AG08395 (cell line): Measurements from ENCODE around the gene PLXNA2.

Source experiments
- DNase-seq: peaks from one replicate; pipeline ENCODE4 v3.0.0; 2012; ENCODE audit warnings: mixed read lengths, low spot score

Gene PLXNA2

DNA sequence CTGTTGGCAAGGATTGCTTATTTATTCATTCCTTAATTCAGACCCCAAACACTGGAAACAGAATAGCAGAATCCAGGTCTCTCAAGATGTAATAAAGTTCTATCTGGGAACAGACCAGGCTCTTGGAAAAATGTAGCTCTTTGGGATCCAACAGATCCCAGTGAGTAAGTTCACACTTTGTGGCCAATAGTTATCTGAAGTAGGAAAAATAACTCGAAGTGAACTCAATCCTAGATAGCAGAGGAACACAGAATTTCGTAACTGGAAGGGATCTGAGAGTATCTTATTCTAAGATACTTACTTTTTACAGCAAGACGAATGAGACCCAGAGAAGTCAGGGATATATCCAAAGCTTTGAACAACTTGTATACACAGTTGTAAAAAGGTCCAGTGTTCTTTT, 182.6 kb downstream of the PLXNA2 start:
- DNase-seq, result no peak

DNA sequence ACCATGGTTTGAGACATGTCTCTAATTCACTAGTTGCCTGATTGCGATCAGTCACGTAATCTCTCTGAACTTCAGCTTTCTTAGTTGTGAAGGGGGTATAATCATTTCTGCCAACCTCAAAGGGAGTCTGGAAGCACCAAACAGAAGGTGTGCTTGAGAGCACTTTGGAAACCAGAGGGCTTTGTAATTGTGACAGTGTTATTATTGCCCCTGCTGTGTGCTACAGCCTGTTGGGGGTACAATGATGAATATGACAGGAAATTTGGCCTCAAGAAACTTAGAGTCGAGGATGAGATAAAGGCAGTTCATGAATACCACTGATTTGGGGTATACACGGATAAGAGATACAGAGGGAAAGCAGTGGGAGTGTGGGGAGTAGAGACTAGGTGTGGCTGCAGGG, 183.1 kb downstream of the PLXNA2 start:
- no peak for DNase-seq

DNA sequence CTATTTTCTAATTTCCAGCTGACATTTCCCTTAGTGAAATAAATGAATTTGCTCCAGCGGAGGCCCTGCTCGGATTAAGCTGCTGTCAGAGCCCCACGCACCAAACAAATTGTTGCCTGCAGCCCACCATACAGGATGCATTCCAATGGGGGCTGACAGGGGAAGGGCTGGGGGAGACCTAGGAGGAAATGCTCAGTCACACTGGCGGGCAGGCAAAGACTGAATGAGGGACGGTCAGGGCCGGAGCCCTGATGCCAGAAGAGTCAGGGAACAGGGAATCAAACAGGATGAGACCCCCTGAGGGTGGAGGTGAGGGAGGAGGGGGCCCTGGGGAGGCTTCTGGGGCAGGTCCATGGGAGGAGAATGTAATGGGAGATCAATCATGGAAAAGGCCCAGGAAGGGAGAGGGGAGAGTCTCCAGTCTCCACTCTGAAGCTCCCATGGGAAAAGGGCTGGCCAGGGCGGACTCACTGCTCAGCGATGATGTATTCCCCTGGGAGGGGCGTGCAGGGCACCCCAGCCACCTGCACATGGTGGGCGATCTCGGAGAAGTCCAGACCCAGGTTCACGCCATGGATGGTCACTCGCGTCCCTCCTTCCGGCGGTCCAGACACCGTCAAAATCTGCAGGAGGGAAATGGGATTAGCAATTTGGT, 183.8 kb downstream of the PLXNA2 start:
- no peak for DNase-seq

DNA sequence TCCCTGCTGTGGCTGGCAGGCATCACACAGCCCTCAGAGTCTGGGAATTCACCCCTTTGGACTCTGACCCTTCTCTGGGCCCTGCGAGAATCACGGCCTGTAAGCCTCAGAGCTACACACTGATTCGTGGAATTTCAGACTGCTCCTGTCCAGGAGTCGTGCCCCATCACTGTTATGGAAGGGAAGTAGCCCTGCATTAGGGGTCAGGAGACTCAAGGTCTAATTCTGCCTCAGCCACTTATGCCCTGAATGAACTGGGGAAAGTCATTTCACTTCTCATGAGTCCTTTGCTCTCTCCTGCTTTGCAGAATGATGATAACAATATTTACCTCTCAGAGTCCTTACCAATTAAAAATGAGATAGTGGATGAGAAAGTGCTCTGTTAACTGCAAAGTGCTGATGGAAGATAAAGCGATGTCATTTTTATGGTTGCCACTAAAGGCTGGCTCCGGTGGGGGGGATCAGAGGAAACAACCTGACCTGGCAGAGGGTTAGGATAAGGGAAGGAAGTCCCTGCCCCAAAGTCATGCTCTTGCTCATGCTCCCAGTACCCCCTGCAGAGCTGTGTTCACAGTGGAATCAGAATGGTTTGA, 184.7 kb downstream of the PLXNA2 start:
- no peak for DNase-seq

DNA sequence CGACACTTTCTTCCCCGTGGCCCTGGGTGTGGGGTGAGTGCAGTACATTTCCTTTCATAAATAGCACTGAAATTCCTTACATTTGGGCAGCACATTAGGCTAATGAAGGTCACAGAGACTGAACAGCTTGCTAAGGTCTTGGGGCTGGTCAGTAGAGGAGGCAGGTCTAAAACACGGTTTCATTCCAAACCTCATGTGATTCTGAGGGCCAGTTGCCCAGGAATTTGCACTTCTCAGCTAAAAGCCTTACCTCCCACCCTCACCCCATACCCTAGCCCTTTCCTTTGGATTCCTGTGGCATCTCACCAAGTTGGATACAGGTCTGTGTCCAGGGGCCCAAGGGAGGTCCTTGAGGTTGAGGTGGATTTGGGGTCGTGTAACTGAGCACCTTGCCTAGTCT, 185.4 kb downstream of the PLXNA2 start:
- no peak for DNase-seq

DNA sequence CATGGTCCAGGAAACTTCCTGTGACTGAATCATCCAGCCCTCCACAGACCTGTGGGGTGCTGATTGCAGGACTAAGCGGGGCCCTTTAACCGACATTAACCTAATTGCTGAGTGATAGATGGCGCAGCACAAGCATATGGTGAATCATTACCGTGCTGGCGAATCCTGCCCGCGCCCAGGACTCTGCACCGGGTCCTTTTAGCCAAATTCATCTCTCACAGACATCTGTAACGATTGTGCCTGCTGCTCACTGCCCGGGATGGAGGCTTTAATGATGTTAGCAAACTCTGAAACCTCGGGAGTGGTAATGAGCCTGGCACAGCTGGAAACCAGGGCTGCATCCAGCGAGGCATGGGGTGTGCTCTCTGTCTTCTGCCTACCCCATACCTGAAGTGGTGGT, 185.9 kb downstream of the PLXNA2 start:
- no peak for DNase-seq

DNA sequence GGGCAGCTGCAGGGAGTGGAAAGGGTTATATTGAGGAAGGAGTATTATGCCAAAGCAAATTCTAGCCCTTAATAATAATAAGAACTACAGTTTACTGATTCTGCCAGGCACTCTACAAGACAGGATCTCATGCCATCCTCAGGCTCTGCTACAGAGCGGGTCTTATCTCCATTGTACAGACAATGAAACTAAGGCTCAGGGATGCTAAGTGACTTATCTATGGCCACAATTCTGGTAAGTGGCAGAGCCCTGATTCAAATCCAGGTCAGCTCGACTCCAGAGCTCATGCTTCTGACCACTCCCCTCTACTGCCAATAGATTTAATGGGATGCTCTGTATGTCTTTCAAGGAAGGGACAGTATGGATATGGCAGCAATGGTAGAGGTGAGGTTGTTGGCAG, 187.1 kb downstream of the PLXNA2 start:
- DNase-seq, result no peak

DNA sequence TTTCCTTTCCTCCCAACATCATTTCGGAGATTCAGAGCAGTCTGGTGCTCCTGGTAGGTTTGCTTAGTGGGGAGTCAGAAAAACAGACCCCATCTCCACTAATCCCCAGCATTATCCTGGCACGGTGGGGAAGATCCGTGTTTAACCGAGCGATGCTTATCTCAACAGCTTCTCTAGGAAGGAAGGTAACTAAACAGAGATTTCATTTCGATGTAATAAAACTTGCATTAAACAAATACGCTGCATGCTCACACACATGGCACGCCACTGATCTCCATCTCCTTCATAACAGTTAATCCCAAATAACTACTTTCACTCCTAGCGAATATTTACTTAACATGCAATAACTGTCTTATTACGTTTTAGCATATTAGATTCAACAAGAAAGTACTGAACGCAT, 188.6 kb downstream of the PLXNA2 start:
- no peak for DNase-seq

DNA sequence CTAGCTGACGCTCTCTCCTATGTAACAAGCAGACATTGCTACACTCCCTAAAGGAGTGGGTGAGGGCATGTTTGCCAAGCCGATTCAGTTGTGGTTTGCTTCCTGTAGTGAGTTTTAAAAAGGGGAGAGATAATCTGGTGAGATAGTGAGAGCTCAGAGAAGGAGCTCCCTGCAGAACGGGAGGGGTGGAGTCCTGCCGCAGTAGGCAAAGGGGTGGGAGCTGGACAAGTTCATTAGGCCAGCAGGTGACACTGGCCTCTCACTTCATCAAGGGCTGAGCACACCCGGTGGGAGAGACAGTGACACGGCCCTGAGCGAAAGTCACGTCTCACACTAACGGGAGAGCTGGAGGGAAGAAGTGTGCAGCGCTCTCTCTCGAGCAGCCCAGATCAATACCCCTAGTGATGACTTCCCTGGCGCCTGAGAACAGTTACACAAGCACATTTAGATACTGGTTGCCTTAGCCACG, 189.2 kb downstream of the PLXNA2 start:
- no peak for DNase-seq

DNA sequence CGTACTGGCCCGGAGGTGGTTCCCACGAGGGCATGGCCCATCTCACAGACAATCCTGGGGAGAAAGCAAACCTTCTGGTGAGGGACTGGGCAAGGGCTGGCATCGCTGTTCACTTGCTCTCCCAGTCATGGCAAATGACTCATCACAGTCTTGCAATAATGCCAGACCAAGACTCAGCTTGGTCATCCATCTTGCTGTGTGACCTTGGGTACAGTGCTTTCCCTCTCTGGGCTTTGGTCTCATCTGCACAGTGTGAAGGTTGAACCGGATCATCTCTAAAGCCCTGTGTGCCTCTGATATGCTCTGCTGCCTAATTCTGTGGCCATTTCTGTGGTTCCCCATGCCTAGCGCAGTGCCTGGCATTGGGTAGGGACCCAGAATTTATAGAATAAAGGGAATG, 189.7 kb downstream of the PLXNA2 start:
- no peak for DNase-seq

DNA sequence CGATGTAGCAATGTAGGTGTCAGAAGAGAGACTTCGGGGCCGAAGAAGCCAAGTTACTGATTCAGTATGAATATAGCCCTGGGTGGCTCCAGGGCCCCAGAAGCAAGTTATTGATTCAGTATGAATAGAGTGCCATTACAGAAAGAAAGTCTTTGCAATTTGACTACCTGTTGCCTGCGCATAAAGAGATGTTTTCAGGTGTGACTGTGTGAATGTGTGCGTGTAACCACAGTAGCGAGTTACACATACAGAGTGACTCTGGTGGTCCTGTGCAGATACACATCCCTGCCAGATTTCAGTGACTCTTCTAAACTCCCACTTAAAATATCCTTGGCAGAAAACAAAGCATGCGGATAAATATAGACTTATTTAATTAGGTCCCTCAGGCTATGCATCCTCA, 190.5 kb downstream of the PLXNA2 start:
- DNase-seq, result no peak

DNA sequence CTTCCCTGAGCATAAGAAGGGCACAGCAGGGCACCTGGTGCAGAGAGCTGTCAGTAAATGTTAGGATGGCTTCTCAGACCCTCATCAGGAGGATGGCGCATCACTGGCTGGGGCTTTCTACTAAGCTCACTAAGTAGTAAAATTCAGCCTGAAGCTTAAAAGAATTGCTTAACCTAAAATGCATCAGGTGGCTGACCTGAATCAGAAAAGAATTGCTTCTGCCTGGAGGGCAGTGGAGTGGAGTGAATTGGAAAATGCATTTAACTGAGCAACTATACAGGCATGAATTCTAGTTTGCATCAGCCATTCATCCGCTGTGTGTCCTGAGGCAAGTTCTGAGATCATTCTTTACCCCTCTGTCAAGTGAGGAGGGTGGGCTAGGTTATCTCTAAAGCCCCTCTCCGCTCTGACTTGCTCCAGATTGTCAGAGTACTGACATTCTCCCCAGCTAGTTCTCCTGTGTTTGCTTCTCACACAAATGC, 191.2 kb downstream of the PLXNA2 start:
- no peak for DNase-seq

DNA sequence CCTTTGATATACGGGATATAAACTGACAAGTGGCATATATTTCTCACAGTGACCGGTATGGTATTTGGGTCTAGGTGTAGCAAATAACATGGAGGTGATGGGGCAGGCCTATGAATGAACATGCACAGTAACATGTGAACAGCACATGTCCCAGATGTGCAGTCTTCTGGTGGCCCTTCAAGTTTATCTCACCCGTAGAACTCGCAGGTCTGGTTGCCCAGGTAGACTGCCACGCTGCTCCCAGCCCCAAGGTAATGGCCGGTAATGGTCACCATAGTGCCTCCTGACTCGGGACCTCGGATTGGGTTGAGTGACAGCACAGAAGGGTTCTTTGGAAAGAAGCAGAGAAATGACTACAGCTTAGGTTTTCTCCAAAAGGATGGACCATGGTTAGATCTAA, 192.0 kb downstream of the PLXNA2 start:
- DNase-seq, result no peak

DNA sequence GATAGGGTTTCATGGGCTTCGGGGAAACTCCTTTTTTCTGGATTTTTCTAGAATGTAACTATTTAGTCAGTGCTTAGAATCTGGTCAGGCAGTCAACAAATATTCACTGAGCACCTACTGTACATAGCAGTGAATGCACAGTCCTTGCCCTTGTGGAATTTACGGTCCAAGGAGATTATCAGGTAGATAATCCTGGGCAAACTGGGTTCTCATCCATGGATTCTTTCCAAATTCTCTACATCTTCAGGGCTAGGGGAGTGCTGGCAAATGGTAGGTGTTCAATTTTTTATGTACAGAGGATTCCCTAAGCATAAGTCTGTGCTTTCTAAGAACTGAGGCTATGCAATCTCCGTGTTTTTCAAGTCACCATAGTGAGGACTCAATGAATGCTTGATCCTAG, 192.5 kb downstream of the PLXNA2 start:
- no peak for DNase-seq

DNA sequence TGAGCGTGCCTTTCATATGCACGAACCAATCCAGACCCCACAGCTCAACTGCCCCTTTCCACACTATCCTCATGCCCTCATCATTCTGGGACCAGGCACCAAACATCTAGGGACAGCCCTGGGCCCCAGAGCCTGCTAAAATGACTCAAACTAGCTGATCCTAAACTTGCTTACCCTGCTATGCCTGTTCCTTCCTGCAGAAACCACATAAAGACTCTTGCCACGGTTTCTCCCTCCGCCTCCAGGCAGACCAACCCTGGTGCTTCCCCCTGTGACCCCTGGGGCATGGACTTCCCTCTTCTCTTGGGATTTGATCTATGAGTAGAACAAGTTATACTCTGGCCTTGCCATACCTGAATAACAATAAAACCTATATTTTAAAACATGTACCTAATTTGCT, 195.3 kb downstream of the PLXNA2 start:
- no peak for DNase-seq

DNA sequence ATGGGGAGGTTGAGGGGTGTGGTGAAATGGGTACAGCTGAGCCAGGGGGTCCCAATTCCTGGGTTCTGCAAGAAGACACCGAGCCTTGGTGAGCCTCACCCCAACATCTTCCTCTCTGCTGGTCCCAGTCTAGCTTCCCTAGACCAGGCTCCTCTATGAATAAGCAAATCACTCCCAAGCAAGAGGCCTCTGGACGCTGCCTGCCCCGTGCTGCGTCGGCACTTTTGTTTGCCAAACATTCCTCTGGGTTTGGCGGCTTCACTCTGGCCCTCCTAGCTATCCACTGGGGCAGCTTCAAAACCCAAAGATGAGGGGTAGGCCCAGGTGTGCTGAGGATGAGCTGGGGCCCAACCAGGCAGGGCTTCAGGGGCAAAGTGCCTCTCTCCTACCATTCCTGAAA, 196.2 kb downstream of the PLXNA2 start:
- peak; percentile 67 for DNase-seq

DNA sequence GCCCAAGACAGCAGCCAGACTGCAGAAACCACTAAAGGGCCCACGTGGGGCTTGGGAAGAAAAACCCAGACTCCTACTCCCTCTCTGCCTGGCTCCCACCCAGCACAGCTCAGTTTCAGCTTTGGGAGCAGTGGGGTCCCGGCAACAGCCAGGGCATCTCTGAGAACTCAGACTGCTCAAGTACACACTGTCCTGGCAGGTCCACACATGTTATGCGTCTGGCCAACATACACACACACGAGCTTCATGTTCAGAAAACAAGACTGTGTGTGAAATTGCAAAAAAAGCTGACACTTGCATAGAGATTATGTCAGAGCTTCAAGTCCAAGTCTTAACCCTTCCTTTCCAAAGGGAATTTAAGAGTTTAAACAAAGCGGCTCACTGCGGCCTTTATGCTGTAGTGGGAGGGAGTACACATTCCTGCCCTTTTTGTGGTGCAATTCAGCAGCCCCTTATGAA, 196.7 kb downstream of the PLXNA2 start:
- peak; percentile 15 for DNase-seq

DNA sequence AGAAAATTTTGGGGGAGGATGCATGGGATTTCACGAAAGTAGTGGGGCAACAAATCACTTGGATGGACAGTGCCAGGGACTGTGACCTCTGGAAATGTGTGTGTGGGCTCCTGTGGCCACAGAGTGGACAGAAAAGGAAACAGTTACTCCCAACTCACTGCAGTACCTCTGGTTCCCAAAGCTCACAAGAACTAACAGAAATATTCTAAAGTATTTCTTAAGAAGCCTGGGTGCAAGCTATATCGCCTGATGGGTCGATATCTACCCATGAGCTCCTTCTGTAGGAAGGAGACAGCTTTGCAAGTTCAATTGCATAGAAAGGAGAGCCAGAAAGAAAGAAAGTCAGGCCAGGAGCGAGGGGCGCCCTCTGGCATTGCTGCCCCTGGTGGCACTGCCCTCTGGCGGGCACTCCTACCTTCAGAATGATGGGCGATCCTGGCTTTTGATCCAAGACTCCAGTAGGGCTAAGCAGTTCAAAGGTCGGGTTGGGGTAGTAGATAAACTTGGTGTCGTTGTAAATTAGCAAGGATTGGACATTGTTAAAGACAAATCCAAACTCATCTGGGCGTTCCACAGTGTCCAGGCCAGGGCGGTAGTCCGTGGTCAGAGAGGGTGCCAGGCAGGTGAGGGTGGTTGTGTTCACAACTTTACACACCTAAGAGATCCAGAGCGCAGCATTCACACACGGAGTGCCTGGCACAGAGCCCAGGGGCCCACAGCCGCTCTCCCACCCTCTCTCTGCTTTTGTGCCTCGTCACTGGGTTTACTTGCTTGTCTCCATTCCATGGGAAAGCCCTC, 198.5 kb downstream of the PLXNA2 start:
- DNase-seq, result no peak

DNA sequence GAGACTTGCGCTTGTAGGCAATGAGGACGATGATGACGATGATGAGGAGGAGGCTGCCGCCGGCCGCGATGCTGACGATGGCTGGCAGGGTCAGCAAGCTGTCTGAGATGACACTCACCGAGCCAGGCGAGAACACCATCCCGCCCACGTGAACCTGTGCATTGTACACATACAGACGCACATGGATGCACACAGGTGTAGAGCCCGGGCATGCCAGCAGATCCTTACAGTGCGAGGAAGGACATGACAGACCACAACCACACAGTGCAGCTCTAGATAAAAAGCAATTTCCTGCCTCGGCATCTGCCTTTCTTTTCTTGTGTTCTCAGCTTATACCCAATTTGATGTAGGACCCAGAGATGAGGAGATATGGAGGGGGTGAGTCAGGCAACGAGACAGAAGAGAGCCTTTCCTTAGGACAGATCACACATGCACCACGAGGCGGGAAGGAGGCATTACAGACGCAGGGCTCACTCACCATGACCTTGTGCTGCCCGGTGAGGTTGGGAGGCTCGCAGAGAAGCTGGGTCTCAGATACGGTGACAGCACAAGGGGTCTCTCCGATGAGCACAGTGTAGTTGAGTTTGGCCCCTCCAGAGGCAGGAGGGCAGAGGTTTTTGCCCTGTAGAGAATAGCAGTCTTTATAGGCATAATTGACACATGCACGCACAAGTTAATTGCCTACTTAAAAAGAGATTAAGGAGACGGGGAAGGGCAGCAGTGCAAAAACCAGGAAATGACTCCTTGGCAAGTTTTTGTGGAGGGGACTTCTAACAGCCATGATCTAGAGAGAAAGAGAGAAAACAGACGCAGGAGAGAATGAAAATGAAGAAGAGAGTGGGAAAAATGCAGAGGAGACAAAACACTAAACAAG, 199.4 kb downstream of the PLXNA2 start:
- DNase-seq, result no peak

DNA sequence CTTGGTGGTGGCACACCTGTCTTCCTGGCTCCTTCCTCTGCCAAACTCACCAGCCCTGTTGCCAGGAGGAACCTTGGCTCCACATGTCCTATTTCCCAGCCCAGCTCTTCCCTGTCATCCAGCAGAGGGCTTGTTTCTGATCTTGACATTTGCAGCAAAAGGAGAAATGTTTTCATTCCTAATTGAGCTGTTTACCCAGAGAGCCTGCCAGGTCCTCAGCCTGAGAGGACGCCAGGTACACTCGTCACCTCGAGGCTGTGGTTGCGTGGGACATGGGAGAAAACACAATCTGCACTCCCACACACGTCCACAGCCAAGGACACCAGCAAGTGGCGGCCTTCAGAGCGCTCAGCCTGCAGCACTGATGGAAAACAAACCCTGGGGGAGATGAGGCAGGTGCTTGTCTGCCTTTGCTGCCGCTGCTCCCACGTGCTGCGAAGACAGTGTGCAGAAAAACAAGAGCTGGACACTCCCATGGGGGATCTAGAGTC, 200.4 kb downstream of the PLXNA2 start:
- no peak for DNase-seq

DNA sequence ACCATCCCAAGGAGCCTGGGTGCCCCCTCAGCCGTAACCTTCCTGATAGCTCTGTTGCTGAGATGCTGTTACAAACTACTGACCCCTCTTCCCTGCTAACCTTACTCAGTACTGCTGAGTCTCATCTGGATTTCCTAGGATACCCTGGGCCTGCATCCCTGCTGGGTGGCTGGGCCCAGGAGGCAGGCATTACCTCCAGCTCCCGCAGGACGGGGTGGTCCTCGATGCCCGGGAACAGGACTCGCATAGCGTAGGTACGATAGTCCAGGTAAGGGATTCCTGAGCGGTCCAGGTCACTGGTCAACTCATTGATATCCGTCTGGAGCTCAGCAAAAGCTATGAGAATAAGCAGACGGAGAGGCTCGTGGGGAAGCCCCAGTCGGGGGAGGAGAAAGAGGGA, 201.3 kb downstream of the PLXNA2 start:
- no peak for DNase-seq

DNA sequence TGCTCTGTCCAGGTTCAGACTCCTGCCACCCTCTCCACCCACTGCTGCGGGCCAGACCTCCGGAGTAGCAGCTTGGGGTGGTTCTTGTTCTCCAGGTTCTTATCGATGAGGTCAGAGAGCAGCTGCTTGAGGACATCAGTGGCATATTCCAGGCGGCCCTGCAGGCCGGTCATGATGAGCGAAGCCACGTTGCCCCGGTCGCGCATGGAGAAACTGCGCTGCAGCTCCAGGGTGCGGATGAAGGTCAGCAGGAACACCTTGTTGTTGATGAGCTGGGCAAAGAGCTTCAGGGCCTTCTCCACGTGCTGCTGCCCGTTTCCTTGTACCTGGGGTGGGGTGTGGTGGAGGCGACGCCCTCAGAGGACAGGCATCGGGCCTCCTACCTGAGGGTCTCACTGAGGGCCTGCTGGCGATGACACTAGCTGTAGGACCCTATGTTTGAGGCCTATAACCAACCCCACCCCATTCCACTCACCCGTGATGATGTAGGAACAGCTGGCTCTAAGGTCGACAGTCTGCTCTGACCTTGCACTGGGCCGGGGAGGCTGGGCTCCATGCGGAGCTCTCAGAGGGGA, 202.1 kb downstream of the PLXNA2 start:
- DNase-seq, result no peak
